SJSA1 (cell line): ENCODE data around the gene PDYN. TPM values are rescaled to one million over a fixed set of nuclear protein-coding genes. Genes with fewer than 3 reads are reported as not detected.

Experiments
- DNase-seq, 2 experiments: peaks; one replicate each; pipeline ENCODE4 v3.0.0-alpha.2; 2015 to 2020; ENCODE audit warnings: low spot score in 2 of 2, low read depth in 1 of 2
- H3K27ac ChIP-seq: fragments of 250-450 bp; sonication (Bioruptor Pico); 2 replicates; pipeline ENCODE4 v1.5.1; 2020; ENCODE audit warnings: mild to moderate bottlenecking, moderate library complexity
- H3K27me3 ChIP-seq: fragments of 250-450 bp; sonication (Bioruptor Pico); replicated peaks from 2 replicates; pipeline ENCODE4 v1.5.1; 2020; ENCODE audit warnings: mild to moderate bottlenecking, moderate library complexity
- H3K36me3 ChIP-seq: fragments of 250-450 bp; sonication (Bioruptor Pico); 2 replicates; pipeline ENCODE4 v1.5.1; 2020; ENCODE audit warnings: mild to moderate bottlenecking
- H3K4me1 ChIP-seq: fragments of 250-450 bp; sonication (Bioruptor Pico); replicated peaks from 2 replicates; pipeline ENCODE4 v1.6.1; 2021; ENCODE audit warnings: mild to moderate bottlenecking
- H3K4me3 ChIP-seq: fragments of 250-450 bp; sonication (Bioruptor Pico); 2 replicates; pipeline ENCODE4 v1.5.1; 2020; ENCODE audit warnings: mild to moderate bottlenecking
- H3K9me3 ChIP-seq: fragments of 250-450 bp; sonication (Bioruptor Pico); replicated peaks from 2 replicates; pipeline ENCODE4 v1.5.1; 2020; ENCODE audit warnings: mild to moderate bottlenecking
- total RNA-seq: library from RNA; depleted of rRNA; stranded (reverse); fragments of >200 nt; shearing (Covaris generic); gene quantifications from 2 replicates; pipeline ENCODE4 v1.2.3, GENCODE V29; 2014

Gene PDYN
- total RNA-seq, 1 experiment from 2014 or later: 0.05 TPM

- no peaks in the 10 kb centered on the region for H3K36me3 ChIP-seq
- H3K9me3 ChIP-seq: no peaks in the 10 kb centered on the region
- H3K27me3 ChIP-seq: peaks cover 18% of the 10 kb centered on the region
- no peaks in the 10 kb centered on the region for H3K4me1 ChIP-seq
- no peak overlapping the region for H3K4me3 ChIP-seq
- no peak overlapping the region for H3K27ac ChIP-seq
- no peak for DNase-seq
Observed at GRCh38 chr20:1942061-1942460, 51.8 kb downstream of the PDYN start.

- no peaks in the 10 kb centered on the region for H3K4me1 ChIP-seq
- peaks cover 14% of the 10 kb centered on the region for H3K27me3 ChIP-seq
- no peak overlapping the region for H3K4me3 ChIP-seq
- no peak overlapping the region for H3K27ac ChIP-seq
- no peak for DNase-seq
- no peaks in the 10 kb centered on the region for H3K9me3 ChIP-seq
- no peaks in the 10 kb centered on the region for H3K36me3 ChIP-seq
Observed at GRCh38 chr20:1941226-1941625, 52.6 kb downstream of the PDYN start.

- no peak overlapping the region for H3K27ac ChIP-seq
- DNase-seq: no peak
- H3K4me3 ChIP-seq: no peak overlapping the region
- H3K4me1 ChIP-seq: no peaks in the 10 kb centered on the region
- H3K9me3 ChIP-seq: no peaks in the 10 kb centered on the region
- peaks cover 12% of the 10 kb centered on the region; the same call in 1 of the 2 replicates for H3K27me3 ChIP-seq
- H3K36me3 ChIP-seq: no peaks in the 10 kb centered on the region
Observed at GRCh38 chr20:1940581-1940980, 53.3 kb downstream of the PDYN start.

GRCh38 chr20:1939270-1939595, 54.6 kb downstream of the PDYN start:
- Histone ChIP-seq H3K9me3 (no peaks in the 10 kb centered on the region), H3K27ac (no peak overlapping the region), H3K27me3 (peaks cover 3% of the 10 kb centered on the region; the same call in 1 of the 2 replicates), H3K36me3 (no peaks in the 10 kb centered on the region), H3K4me1 (no peaks in the 10 kb centered on the region), H3K4me3 (no peak overlapping the region)
- DNase-seq: no peak

GRCh38 chr20:1938464-1939269, 55.2 kb downstream of the PDYN start:
- Histone ChIP-seq H3K4me1 (no peaks in the 10 kb centered on the region), H3K27me3 (no peaks in the 10 kb centered on the region), H3K36me3 (no peaks in the 10 kb centered on the region), H3K9me3 (no peaks in the 10 kb centered on the region), H3K27ac (no peak overlapping the region), H3K4me3 (no peak overlapping the region)
- DNase-seq: no peak

GRCh38 chr20:1937316-1937976, 56.4 kb downstream of the PDYN start:
- Histone ChIP-seq H3K27ac (no peak overlapping the region), H3K27me3 (no peaks in the 10 kb centered on the region), H3K4me3 (no peak overlapping the region), H3K9me3 (no peaks in the 10 kb centered on the region), H3K4me1 (no peaks in the 10 kb centered on the region), H3K36me3 (no peaks in the 10 kb centered on the region)
- DNase-seq: no peak

- no peaks in the 10 kb centered on the region for H3K4me1 ChIP-seq
Observed at GRCh38 chr20:1935696-1936366, 58.0 kb downstream of the PDYN start.

GRCh38 chr20:1934721-1935573, 58.9 kb downstream of the PDYN start:
- Histone ChIP-seq H3K4me1 (no peaks in the 10 kb centered on the region), H3K4me3 (no peak overlapping the region), H3K9me3 (no peaks in the 10 kb centered on the region), H3K36me3 (no peaks in the 10 kb centered on the region), H3K27me3 (no peaks in the 10 kb centered on the region), H3K27ac (no peak overlapping the region)
- DNase-seq: no peak

More at GRCh38 chr20:1935696-1936366, 58.0 kb downstream of the PDYN start:
- no peak for DNase-seq
- H3K27me3 ChIP-seq: no peaks in the 10 kb centered on the region
- no peak overlapping the region for H3K4me3 ChIP-seq
- H3K9me3 ChIP-seq: no peaks in the 10 kb centered on the region
- no peak overlapping the region for H3K27ac ChIP-seq
- no peaks in the 10 kb centered on the region for H3K36me3 ChIP-seq

- Histone ChIP-seq H3K4me1 (no peaks in the 10 kb centered on the region), H3K27ac (no peak overlapping the region), H3K4me3 (no peak overlapping the region), H3K9me3 (no peaks in the 10 kb centered on the region), H3K36me3 (no peaks in the 10 kb centered on the region), H3K27me3 (no peaks in the 10 kb centered on the region)
- DNase-seq: no peak
Observed at GRCh38 chr20:1934156-1934555, 59.7 kb downstream of the PDYN start.

GRCh38 chr20:1933465-1933870, 60.4 kb downstream of the PDYN start:
- Histone ChIP-seq H3K9me3 (no peaks in the 10 kb centered on the region), H3K4me1 (no peaks in the 10 kb centered on the region), H3K27me3 (no peaks in the 10 kb centered on the region), H3K27ac (no peak overlapping the region), H3K4me3 (no peak overlapping the region), H3K36me3 (no peaks in the 10 kb centered on the region)
- DNase-seq: no peak

GRCh38 chr20:1932971-1933370, 60.9 kb downstream of the PDYN start:
- DNase-seq: no peak
- Histone ChIP-seq H3K27ac (no peak overlapping the region), H3K4me3 (no peak overlapping the region), H3K9me3 (no peaks in the 10 kb centered on the region), H3K27me3 (no peaks in the 10 kb centered on the region), H3K4me1 (no peaks in the 10 kb centered on the region), H3K36me3 (no peaks in the 10 kb centered on the region)

- Histone ChIP-seq H3K9me3 (no peaks in the 10 kb centered on the region), H3K4me3 (no peak overlapping the region), H3K4me1 (no peaks in the 10 kb centered on the region), H3K27me3 (no peaks in the 10 kb centered on the region), H3K36me3 (no peaks in the 10 kb centered on the region), H3K27ac (no peak overlapping the region)
- DNase-seq: no peak
Observed at GRCh38 chr20:1931830-1932229, 62.0 kb downstream of the PDYN start.

- H3K4me3 ChIP-seq: no peak overlapping the region
- no peaks in the 10 kb centered on the region for H3K4me1 ChIP-seq
- H3K27ac ChIP-seq: no peak overlapping the region
- DNase-seq: no peak
- H3K36me3 ChIP-seq: no peaks in the 10 kb centered on the region
- H3K9me3 ChIP-seq: no peaks in the 10 kb centered on the region
- H3K27me3 ChIP-seq: no peaks in the 10 kb centered on the region
Observed at GRCh38 chr20:1930165-1930564, 63.7 kb downstream of the PDYN start.
